Fibroblast of mammary gland (primary cell): ENCODE results near the gene KRTAP10-2.
"Not testable (repeated sequence)": the region's sequence is repeated elsewhere in the genome, so short reads cannot be mapped to it uniquely, and the experiment has no call there.

Experiments
- DNase-seq: peaks from one replicate; pipeline ENCODE4 v3.0.0-alpha.2; 2010; ENCODE audit warnings: low read depth
- H3K4me3 ChIP-seq: 2 replicates; pipeline ENCODE4 v1.5.1; 2011; ENCODE audit warnings: low read depth, mild to moderate bottlenecking, low read length, moderate library complexity; ENCODE audit not compliant: control insufficient read depth
- CTCF ChIP-seq: conservative IDR thresholded peaks from 2 replicates; pipeline ENCODE4 v1.5.1; 2011; ENCODE audit warnings: low read depth, low read length, inconsistent platforms; ENCODE audit not compliant: control insufficient read depth, insufficient read depth

Gene KRTAP10-2

GRCh38 chr21:44551340-44551961 lies at the start of gene KRTAP10-2:
Gene KRTAP10-2, minus strand, starts transcription at chr21:44551505. Its CDS starts 47 bp downstream, at chr21:44551458.
- no peak for DNase-seq
- H3K4me3 ChIP-seq, result no peak within 1 kb of the TSS
- TF ChIP-seq CTCF, result no peak

- DNase-seq, H3K4me3 ChIP-seq: not testable (repeated sequence)
These were observed 49.8 kb upstream of the KRTAP10-2 start for GRCh38 chr21:44601091-44601490.

GRCh38 chr21:44600118-44600978 lies 49.0 kb upstream of the KRTAP10-2 start, which contains the start of gene KRTAP10-7:
Gene KRTAP10-7, plus strand, starts transcription at chr21:44600597. Its CDS starts 25 bp downstream, at chr21:44600622.
- not testable (repeated sequence) for DNase-seq, H3K4me3 ChIP-seq

GRCh38 chr21:44599264-44600029 lies 48.1 kb upstream of the KRTAP10-2 start:
- H3K4me3 ChIP-seq, result no peak overlapping the region
- no peak for DNase-seq
- TF ChIP-seq CTCF, result no peak

- no peak overlapping the region for H3K4me3 ChIP-seq
- TF ChIP-seq CTCF, result no peak
- DNase-seq, result no peak
These were observed 46.8 kb upstream of the KRTAP10-2 start for GRCh38 chr21:44598061-44598460.

- TF ChIP-seq CTCF, result no peak
- DNase-seq, result no peak
- no peak overlapping the region for H3K4me3 ChIP-seq
These were observed 44.9 kb upstream of the KRTAP10-2 start for GRCh38 chr21:44596068-44596725.

GRCh38 chr21:44595524-44595923 lies 44.2 kb upstream of the KRTAP10-2 start:
- H3K4me3 ChIP-seq, result no peak overlapping the region
- no peak for TF ChIP-seq CTCF
- DNase-seq, result no peak
